RWPE2 (cell line): ENCODE data around the gene GDAP1L1.

ENCODE experiments used
- ATAC-seq: fragments of 200-7000 bp; cut with Tn5 transposase; 3 replicates; pipeline ENCODE4 v1.9.1; 2021; ENCODE audit warnings: low read depth
- DNase-seq: peaks from one replicate; pipeline ENCODE4 v3.0.0-alpha.2; 2020; ENCODE audit warnings: low spot score
- H3K27ac ChIP-seq: fragments of 450-650 bp; 2 replicates; pipeline ENCODE4 v1.5.1; 2017; ENCODE audit warnings: mild to moderate bottlenecking; ENCODE audit not compliant: poor library complexity, severe bottlenecking
- H3K27me3 ChIP-seq: fragments of 250-450 bp; sonication (Bioruptor Pico); 2 replicates; pipeline ENCODE4 v1.5.1; 2021; ENCODE audit warnings: mild to moderate bottlenecking, moderate library complexity; ENCODE audit not compliant: insufficient read depth, poor library complexity, severe bottlenecking
- H3K36me3 ChIP-seq: fragments of 250-450 bp; sonication (Bioruptor Pico); 2 replicates; pipeline ENCODE4 v1.5.1; 2020; ENCODE audit warnings: low read depth, mild to moderate bottlenecking, moderate library complexity
- H3K4me1 ChIP-seq: fragments of 250-450 bp; sonication (Bioruptor Pico); 2 replicates; pipeline ENCODE4 v1.5.1; 2021; ENCODE audit warnings: mild to moderate bottlenecking, moderate library complexity; ENCODE audit not compliant: insufficient read depth, poor library complexity, severe bottlenecking
- H3K4me3 ChIP-seq: fragments of 250-450 bp; sonication (Bioruptor Pico); 2 replicates; pipeline ENCODE4 v1.5.1; 2021; ENCODE audit warnings: mild to moderate bottlenecking, moderate library complexity; ENCODE audit not compliant: severe bottlenecking
- H3K9me3 ChIP-seq: fragments of 250-450 bp; sonication (Bioruptor Pico); 2 replicates; pipeline ENCODE4 v1.5.1; 2021; ENCODE audit warnings: mild to moderate bottlenecking, moderate library complexity; ENCODE audit not compliant: severe bottlenecking
- TF ChIP-seq, protein P1 (sequence below): fragments of 450-650 bp; IDR thresholded peaks from one replicate; pipeline ENCODE4 v1.5.1; 2017; ENCODE audit warnings: mild to moderate bottlenecking, moderate library complexity; ENCODE audit not compliant: poor library complexity, severe bottlenecking

Gene GDAP1L1

DNA sequence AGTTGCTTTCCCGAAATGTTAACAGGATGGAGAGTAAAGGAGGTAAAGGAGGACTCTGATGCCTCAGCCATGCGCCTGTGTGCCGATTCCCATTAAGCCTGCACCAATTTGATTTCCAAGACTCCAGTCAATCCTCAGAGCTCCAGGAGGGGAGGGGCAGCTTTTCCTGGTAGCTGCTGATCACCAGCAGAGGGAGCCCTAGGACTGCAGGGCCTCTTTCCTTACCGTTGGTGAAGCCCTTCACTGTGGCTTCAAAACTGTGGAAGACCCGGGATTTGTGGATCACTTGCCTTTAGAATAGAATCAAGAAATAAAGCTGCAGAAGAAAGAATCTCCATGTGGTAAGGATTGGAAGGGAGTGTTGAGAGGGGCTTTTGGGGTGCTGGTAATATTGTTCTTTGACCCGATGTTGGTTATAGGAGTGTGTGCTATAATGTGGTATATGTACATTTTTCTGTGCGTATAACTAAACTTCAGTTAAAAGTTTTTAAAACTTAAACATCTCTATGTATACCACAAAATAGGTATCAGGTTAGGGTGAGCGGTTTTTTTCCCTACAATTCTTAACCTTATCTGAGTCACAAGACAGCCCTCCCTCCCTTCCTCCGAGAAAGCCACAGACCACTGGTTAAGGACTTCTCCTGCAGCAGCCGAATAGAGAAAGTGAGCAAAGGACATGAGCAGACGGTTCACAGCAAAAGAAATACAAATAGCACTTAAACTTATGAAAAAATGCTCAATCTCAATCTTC is 29.6 kb upstream of the GDAP1L1 start:
- H3K27me3 ChIP-seq = no peaks in the 10 kb centered on the region
- peaks cover 16% of the 10 kb centered on the region for H3K4me1 ChIP-seq
- H3K36me3 ChIP-seq = no peaks in the 10 kb centered on the region
- TF ChIP-seq, protein P1, sequence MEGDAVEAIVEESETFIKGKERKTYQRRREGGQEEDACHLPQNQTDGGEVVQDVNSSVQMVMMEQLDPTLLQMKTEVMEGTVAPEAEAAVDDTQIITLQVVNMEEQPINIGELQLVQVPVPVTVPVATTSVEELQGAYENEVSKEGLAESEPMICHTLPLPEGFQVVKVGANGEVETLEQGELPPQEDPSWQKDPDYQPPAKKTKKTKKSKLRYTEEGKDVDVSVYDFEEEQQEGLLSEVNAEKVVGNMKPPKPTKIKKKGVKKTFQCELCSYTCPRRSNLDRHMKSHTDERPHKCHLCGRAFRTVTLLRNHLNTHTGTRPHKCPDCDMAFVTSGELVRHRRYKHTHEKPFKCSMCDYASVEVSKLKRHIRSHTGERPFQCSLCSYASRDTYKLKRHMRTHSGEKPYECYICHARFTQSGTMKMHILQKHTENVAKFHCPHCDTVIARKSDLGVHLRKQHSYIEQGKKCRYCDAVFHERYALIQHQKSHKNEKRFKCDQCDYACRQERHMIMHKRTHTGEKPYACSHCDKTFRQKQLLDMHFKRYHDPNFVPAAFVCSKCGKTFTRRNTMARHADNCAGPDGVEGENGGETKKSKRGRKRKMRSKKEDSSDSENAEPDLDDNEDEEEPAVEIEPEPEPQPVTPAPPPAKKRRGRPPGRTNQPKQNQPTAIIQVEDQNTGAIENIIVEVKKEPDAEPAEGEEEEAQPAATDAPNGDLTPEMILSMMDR = peak; percentile 100
- peak; percentile 90 for DNase-seq
- no peak overlapping the region for H3K27ac ChIP-seq
- no peak overlapping the region for H3K4me3 ChIP-seq
- peak; percentile 60 for ATAC-seq
- no peaks in the 10 kb centered on the region for H3K9me3 ChIP-seq

DNA sequence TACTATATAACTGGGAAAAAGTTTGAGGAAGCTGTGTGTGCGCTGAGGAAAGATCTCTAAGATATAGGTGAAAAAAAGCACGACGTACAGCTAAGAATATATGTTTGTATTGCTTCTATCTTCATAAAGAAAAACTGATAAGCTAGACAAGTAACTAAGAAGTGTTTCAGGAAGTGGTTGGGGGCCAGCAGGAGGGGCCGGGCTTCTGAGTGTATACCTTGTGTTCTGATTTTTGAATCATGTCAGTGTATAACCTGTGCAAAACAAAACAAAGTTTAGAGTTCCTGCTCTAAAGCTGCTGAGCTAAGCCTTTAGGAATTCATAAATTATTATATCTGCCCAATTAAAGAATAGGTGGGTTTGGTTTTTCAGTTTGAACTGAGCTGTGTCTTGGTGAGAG is 28.7 kb upstream of the GDAP1L1 start:
- H3K36me3 ChIP-seq = no peaks in the 10 kb centered on the region
- DNase-seq (no peak), ATAC-seq (peak; percentile 19; the same call in 2 of the 3 replicates)
- H3K4me3 ChIP-seq = no peak overlapping the region
- peaks cover 7% of the 10 kb centered on the region for H3K4me1 ChIP-seq
- H3K9me3 ChIP-seq = no peaks in the 10 kb centered on the region
- H3K27me3 ChIP-seq = no peaks in the 10 kb centered on the region
- H3K27ac ChIP-seq = no peak overlapping the region
- TF ChIP-seq, protein P1 = no peak

DNA sequence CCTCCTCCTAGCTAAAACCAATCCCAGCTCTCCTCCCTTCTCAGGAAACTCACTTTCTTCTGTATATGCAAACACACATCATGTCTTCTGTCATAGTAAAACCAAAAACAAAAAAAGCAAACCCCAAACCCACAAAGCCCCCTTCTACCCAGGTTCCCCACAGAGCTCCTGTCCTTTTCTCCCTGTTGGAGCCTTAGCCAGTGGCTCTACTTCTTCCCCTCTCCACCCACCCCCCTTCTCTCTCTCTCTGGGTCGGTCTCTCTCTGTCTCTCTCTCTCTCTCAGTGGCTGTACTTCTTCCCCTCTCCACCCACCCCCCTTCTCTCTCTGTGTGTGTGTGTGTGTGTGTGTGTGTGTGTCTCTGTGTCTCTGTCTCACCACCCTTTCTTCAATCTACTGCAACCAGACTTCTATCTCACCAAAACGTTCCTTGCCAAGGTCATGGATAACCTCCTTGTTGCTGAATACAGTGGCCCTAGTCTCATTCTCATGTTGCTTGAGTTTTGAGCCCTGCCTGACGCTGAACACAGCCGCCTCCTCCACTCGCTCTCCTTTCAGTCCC is 27.9 kb upstream of the GDAP1L1 start:
- Histone ChIP-seq H3K27ac (no peak overlapping the region), H3K4me1 (peaks cover 7% of the 10 kb centered on the region), H3K27me3 (no peaks in the 10 kb centered on the region), H3K9me3 (no peaks in the 10 kb centered on the region), H3K4me3 (no peak overlapping the region), H3K36me3 (no peaks in the 10 kb centered on the region)
- DNase-seq (no peak), ATAC-seq (no peak)
- TF ChIP-seq, protein P1 = no peak

DNA sequence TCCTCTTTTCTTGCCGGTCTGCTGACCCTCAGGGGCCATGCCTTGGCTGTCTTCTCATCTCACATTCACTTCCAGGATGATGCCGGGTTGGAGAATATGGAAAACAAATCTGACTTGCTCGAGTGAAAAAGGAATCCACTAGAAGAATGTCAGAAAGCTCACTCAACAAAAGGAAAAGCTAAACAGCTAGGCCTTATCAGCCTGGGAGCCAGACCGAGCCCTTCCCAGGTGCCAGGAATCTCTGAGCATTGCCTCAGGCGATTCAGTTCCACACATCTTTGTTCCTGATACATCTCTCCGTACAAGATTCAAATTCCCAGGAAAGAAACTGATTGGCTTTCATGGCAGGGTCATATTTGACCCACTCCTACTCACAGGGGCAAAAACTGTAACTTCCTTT is 27.3 kb upstream of the GDAP1L1 start:
- TF ChIP-seq, protein P1 = no peak
- no peak for DNase-seq
- Histone ChIP-seq H3K9me3 (no peaks in the 10 kb centered on the region), H3K4me1 (peaks cover 7% of the 10 kb centered on the region), H3K27me3 (no peaks in the 10 kb centered on the region), H3K27ac (no peak overlapping the region), H3K4me3 (no peak overlapping the region), H3K36me3 (no peaks in the 10 kb centered on the region)
- no peak for ATAC-seq
